Stimulated activated CD8-positive, alpha-beta memory T cell treated with anti-CD3 and anti-CD28 coated beads, Interleukin-12 subunit alpha, Interleukin-12 subunit beta, amount 100 ng/mL, for 4 hours (primary cell): ENCODE results near the gene CPNE7.

Source experiments
- DNase-seq: peaks from one replicate; pipeline ENCODE4 v3.0.0-alpha.2; 2020; ENCODE audit warnings: low read depth

CPNE7 gene

DNA sequence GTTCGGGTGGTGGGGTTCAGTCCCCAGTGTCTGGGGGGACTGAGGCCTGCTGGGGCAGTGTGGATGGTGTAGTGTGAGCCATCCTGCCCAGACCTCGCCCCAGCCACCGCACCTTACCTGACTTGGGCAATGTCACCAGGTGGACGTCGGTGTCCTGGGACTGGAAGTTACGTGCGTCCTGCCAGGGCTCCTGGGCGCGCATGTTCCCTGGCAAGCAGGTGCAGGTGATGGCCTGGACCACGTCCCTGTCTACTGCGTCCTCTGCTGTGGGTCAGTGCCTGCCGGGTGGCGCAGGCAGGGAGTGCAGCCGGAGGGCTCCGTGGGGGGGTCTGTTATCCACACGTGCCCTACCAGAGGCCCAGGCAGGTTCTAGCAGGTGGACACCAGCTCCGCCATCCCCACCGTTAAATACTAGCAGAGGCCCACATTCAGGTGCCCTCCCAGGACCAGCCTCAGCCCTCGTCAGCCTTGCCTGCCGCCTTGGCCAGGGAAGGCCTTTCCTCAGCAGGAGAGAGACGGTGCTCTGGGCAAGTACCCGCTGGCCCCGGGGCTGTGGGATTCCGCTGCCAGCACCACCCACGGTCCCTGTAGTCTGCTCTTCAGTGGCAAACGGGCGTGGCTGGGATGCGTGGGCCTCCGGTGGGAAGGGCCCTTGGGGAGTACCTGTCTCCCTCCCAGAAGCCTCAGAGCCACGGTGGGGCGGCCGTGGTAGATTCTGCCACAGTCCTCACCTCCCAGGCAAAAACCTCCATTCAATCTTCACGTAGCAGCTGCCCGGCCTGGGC is 29.8 kb downstream of the CPNE7 start:
- no peak for DNase-seq

DNA sequence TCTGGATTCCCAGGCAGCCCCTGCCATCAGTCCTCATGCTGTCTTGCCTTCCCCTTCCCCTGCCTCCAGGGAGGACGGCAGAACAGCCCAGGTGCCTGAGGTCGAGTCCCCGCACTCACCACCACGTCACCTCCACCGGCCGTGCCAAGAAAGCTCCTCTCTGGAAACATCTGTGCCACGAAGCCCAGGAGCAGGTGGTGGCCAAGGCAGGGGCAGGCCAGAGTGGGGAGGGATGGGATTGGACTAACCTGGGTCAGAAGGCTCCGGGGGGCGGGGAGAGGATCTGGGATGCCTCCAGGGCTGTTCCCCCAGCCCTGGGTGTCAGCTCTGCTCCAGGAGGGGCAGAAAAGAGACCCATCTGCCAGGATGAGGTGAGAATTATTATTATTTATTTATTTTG is 30.4 kb downstream of the CPNE7 start:
- DNase-seq: no peak

DNA sequence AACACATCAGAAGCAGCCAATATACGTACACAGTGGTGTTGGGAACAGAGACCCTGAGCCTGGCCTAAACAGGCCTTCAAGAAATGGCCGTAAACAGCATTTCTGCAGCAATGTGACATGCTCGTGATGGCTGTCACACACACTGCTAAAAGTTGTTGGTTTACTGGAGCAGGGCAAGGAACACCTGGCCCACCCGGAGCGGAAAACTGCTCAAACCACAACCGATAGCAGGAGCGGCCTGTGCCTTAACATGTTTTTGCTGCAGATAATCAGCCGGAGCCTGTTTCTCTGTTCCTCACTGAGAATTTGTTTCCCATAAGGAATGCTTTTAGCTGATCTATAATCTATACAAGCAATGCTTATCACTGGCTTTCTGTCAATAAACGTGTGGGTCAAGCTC is 31.9 kb downstream of the CPNE7 start:
- DNase-seq: no peak

DNA sequence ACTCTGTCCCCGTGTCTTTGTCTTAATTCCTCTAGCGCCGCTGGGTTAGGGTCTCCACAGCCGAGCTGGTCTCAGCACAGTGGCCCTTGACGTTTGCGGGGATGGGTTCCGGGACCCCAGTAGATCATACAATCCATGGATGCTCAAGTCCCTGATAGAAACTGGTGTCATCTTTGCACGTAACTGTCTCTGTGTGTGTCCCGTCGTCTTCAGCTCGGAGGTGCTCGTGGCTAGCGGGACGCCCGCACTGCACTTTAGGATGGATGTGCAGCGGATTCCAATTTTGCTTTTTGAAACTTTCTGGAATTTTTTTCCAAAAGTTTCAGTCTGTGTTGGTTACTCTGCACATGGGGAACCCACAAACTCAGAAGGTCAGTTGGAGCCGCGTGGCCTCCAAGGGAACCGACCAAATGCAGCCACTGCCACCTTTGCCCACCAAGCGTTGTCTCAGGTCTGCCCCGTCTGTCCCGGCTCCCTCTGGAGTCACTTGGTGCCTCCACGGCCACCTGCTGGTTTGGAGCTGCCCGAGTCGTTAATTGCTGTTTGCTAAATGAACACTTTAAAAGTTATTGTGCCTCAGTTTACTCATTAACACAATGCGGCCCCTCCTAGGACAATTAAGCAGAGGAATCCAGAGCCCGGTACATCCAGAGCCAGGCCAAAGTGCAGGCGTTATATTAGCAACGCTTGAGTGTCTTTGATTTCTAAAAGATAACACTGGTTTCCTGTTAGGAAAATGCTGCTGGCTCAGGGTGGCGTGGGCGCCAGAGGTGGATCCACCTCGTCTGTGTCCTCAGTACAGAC is 32.6 kb downstream of the CPNE7 start:
- DNase-seq: no peak

DNA sequence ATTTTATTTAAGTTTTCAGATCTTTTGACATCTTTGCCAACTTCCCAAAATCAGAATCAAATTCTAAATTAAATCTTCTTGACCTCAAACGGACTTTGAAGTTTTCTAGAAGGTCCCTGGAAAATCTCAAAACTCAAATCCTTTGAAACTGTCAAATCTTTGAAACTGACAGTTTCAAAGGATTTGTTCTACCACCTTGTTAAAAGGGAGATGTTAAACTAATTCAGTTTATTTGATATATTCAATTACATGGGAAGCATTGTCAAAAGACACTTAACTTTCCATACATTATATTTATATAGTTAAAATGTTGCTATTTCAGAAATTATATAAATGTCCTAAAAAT is 34.5 kb downstream of the CPNE7 start:
- no peak for DNase-seq

DNA sequence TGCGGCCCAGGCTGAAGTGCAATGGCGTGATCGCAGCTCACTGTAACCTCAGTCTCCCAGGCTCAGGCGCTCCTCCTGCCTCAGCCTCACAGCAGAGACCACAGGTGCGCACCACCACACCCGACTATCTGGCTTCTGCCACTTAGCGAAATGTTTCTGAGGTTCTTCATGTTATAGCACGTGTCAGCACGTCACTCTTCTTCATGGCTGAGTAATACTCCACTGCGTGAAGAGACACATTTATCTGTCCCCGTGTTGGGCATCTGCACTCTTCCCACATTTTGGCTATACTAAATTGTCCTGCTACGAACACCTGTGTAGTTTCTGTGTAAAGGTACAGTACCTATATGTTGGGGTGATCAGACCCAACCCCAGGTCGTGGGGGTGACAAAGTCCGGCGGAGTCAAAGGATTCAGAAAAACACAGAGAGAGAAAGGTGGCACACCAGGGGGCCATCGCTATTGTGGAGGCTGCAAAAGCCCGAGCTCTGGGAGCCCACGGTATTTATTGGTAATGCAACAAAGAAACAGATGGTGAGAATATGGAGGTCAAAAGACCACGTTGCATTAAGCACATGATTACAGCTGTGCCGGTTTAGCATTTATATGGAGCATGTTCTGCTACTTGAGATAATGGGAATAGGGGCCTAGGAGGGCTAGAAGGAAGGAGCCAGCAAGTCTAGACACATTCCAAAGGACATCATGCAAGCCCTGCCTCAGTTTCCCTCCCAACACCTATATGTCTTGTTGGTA is 37.0 kb downstream of the CPNE7 start:
- no peak for DNase-seq

DNA sequence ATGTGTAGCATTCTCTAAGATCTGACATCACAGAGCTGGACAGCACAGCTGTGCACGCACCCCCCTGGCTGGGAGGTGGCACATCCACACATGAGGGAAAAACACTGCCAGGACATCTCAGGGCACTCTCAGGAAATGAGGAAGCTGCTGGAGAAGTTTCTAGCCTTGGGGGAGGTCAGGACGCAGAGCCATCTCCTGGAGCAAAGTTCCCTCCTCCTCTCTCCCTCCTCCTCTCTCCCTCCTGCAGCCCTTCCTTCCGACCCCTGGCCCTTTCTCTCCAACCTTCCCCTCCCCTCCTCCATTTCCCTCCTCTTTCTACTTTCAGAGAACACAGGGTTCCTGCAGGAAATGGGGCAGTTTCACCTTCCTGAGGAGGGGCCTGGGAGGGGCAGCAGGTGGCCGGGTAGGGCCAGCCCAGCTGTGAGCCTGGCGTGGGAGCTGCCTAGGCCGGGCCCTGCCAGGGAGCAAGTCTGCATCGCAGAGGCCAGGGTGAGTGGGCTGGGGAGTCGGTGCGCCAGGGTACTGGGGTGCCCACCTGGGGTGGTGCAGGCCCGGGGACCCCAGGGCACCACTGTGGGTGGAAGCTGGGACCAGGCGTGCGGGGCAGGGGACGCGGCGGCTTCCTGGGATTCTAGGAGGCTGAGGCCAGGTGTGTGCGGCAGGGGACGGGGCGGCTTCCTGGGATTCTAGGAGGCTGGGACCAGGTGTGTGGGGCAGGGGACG is 37.8 kb downstream of the CPNE7 start, which contains the start of gene DPEP1:
Gene DPEP1 (plus strand): TSS at position 412 of the 723 bp plus-strand sequence. CDS start 16,769 bp downstream, outside the sequence.
- no peak for DNase-seq

DNA sequence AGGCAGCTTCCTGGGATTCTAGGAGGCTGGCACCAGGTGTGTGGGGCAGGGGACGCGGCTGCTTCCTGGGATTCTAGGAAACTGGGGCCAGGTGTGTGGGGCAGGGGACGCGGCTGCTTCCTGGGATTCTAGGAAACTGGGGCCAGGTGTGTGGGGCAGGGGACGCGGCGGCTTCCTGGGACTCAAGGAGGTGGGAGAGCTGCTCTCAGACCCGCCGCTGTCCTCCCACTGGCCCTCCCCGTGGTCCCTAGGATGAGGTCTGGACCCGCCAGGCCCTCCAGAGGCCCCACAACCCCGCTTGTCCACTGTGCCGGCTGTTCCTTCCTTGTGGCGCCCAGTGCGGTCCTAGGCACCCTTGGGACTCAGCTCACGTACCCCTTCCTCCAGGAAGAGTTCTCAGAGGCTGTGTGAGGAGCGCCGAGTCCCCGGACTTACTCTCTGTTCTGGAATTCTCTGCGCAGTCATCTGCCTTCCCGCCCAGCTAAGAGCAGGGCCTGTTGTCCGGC is 38.4 kb downstream of the CPNE7 start:
- no peak for DNase-seq

DNA sequence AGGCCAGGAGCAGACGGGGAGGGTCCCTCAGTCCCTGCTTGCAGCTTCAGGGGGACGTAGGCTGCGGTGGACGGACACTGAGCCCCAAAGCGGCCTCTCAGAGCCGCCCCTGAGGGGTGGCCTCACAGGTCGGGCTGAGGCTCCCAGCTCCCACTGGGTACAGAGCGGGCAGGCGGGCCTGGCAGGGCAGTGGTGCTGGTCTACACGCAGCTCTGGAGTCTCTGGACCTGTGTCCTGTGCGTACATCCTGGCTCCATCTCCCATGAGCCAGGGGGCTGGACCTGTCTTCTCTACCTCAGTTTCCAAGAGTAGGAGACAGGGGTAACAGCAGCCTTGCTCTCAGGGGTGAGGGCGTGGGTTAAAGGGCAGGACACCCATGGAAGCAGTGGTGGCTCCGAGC is 39.6 kb downstream of the CPNE7 start:
- no peak for DNase-seq

DNA sequence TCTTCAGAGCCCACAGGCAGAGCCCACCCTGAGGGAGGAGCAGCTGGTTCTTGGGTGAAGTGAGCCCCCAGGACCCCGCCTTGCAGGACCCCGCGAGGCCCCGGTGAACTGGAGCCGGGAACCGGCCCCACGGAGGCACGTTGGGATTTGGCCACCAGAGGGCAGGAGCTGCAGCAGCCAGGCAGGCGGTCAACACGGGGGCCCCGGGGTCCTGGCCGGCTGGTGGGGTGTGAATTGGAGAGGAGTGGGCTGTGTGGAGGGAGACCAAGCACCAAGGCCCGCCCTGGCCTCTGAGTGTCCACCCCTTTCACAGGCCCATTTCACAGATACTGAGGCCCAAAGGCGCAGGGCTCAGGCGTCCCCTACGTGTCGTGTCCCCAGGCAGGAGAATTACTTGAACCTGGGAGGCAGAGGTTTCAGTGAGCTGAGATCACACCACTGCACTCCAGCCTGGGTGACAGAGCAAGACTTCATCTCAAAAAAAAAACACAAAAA is 40.1 kb downstream of the CPNE7 start:
- no peak for DNase-seq

DNA sequence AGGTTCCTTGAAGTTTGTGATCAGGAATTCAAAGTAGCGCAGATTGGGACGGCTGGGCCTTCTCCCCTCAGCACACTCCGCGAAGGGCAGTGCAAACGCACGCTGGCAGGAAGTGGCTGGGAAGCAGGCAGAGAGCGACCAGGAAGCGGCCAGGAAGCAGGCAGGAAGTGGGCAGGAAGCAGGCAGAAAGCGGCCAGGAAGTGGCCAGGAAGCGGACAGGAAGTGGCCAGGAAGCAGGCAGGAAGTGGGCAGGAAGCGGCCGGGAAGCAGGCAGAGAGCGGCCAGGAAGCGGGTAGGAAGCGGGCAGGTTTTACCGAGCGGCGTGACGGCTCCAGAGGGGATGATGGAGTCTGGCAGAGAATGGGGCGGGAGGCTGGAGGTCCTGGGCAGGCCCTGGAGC is 41.1 kb downstream of the CPNE7 start:
- no peak for DNase-seq

DNA sequence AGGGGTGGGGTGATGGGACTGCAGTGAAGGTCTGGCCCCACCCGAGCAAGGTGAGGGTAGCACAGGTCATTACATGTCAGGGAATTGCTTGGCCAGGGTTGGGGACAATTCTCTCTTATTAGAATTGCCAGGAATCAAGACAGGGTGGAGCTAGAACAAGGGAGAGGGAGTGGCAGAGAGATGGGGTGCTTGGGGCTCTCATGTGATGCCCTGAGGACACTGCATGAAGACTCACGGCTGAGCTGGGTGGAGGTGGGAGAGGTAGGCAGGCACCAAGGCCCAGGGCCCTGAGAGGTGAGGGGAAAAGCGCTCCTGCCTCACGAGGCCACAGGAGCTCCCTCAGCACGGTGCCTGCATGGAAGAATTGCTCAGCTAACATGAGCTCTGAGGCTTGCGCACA is 41.5 kb downstream of the CPNE7 start:
- no peak for DNase-seq

DNA sequence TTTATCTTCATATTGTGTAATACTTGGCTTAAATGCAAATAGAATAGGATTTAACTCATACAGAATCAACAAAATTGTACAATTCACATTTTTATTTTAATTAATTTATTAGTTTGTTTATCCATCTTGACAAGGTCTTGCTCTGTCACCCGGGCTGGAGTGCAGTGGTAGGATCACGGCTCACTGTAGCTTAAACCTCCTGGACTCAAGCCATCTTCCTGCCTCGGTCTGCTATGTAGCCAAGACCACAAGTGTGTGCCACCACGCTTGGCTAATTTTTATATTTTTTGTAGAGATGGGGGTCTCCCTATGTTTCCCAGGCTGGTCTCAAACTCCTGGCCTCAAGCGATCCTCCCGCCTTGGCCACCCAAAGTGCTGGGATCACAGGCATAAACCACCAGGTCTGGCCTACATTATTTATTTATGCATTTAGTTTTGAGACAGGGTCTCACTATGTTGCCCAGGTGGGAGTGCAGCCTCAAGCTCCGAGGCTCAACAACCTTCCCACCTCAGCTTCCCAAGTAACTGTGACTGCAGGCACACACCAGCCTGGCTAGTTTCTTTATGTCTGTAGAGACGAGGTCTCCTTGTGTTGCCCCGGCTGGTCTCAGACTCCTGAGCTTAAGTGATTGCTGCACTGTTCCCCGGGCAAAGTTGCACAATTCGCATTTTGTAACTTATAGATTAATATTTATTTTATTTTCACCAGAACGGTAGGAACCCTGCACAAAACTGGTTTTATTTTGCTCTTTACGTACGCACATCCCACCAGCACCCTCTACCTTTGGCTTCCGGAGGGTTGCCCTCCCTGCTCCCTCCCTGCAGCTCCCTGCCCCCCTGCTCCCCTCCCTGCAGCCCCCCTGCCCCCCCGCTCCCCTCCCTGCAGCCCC is 42.8 kb downstream of the CPNE7 start:
- no peak for DNase-seq

DNA sequence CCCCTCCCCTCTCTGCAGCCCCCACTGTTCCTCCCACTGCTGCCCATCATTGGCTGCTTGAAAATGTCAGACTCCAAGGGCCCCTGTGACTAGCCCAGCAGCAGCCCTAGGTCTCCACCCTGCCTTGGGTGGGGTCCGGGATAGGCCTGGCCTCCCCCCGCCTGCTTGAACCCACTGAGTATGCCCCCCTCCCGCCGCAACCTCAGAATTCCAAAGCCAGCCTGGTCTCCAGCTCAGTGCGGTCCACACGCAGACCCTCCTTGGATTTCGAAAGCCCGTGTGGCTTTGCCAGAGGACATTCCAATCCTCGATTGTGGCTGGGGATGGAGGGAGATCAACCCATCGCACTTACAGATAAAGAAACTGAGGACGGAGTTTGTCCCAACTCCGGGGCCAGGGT is 44.3 kb downstream of the CPNE7 start:
- DNase-seq: no peak

DNA sequence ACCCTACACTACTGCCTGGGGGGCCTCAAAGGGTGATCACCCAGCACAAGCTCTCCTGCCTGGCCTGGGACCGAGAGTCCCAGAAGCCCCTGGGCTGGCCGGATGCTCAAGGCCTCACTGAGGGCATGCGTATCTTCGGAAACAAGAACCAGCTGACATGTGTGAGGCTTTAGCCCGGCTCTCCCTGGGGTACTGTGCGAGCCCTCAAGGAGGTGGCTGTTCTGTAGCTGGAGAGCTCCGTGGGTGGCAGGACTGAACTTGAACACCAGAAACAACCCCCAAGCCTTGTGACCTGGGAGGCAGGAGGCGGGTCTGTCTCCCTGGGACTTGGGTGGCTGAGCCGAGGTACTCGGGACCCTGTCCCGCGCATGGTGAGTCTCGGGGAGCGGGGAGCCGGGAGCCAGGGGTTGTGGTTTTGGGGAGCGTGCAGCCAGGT is 44.9 kb downstream of the CPNE7 start:
- DNase-seq: no peak

DNA sequence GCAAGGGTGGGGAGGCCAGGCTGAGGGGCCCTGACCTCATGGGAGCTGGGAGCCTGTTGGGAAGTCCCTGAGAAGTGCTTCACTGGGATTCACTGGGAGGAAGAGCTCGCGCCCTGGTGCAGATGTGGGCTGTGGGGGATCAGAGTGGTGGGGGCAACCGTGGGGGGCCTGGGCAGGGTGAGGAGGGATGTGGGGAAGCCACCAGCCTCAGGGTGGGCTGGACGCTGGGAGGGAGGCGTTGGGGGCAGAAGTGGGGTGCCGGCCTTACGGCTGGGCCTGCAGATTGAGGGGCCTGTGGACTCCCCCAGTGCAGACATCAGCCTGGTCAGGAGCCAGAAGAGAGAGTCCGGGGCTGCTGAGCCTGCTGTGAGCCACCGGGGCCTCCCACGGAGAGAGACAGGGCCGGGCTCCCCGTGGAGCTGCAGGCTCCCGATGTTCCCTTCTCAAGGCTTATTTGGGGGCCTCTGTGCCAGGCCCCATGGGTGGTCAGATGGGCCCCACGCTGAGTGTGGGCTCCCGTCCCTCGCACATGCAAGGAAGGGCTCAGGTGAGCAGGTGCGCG is 45.7 kb downstream of the CPNE7 start:
- no peak for DNase-seq

DNA sequence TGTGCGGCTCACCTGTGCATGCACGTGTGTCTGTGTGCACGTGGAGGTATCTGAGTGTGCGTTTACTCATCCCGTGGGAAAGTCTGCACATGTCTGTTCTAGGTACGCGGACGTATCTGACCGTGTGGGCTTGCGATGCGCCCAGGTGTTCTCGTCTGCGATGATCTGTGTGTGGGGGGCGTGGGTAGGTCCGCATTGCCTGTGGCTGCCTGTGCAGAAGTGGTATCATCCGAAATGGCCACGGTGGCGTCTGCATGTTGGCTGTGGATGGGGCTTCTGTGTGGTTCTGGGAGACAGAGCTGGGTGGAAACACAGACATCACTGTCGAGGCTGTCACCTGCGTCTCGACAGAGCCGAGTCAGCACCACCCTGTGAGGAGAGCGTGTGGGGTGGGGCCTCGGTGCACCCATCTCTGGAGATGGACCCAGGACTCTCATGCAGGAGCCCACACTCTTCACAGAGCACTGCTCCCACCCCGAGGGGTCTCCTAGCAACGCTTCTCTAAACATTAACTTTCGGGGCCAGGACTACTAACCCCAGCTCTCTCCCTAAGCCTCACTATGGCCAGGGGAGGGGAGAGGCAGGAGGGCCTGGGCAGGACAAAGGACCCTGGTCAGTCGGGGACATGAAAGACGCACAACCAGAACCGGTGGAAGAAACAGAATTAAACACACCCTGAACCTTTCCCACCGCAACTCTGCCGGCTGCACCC is 46.3 kb downstream of the CPNE7 start:
- DNase-seq: no peak

DNA sequence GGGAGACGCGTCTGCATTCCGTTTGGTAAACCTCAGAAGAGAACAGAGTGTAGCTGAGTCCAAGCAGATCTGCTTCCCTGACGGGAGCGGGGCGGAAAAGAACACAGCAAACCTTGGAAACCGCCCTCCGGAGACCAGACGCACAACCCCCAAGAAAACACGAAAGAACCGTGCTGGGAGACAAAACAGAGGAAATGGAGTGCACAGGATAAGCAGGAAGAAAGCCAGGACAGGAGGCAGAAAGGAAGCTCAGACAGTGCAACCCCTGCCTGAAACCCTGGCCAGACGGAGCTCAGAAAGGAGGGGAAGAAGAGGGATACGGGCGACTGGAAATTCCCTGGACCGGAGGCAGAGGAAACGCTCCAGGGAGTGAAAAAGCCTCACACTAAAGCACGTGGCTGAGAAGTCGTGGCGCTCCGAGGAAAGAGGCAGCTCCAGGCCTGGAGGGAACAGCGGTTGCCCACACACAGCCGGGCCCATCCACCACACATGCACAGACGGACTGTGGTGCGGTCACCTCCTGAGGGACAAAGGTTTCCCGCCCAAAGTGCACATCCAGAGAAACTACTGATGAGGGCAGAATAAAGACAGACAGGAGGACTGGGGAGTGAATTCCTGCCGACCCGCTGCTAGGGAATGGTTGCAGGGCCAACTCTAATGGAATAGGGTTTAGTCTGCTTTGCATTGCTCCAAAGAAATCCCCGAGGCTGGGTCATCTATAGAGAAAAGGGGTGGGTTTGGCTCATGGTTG is 48.1 kb downstream of the CPNE7 start:
- no peak for DNase-seq
